ENCODE measurements around the gene LMO7.

LMO7 gene

DNA sequence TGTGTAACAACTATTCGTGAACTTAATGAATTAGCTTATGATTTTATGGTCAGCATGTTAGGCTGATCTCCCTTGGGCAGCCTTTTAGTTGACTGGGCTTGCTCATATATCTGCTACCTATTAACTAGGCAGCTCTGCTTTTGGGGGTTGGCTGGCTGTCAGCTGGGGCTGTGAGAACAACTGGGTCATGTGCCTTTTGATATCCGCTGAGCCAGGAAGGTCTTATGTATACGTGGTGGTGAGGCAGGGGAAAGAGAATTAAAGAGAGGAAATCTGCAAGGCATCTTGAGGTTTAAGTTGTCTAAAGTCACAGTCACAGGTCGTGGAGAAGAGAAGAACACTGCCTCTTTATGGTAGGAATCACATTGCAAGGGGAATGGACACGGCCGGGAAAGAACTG is 206.9 kb downstream of the LMO7 start:
- DNase-seq (ENCODE audit: low read depth in 2 of 2) = no peak

DNA sequence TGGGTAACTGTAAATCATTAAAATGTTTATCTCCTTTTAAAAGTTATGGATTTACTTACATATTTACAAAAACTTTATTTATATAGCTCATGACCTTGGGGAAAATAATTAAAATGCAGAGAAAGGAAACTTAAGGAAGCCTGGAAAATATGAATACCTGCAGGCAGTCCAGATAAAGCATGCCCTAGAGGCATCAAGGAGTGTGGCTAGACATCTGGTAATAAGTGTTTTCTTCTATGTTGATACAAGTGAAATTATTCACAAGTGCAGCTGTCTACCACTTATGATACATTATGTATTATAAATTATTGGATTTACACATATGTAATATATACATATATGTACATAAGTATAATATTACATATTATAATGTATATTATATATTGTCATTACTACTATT is 207.9 kb downstream of the LMO7 start:
- DNase-seq (ENCODE audit: low read depth in 2 of 2) = no peak

DNA sequence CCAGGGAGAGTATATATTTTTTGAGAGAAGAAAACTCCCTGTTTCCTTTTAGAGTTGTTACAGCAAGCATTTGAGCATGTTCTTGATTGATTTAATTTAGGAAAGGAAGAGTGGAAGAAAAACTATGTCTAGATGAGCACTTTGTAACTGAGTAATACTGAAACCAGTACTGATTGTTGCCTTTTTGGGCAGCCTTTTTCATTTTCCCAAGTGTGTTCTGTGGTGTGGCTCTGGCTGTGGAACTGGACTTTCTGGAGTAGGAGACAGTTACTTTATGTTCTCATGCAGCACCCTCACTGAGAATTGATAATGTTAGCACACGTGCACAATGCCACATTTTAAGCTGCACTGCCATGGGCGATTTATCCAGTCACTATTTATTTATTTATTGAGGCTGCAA is 211.5 kb downstream of the LMO7 start:
- no peak for DNase-seq (ENCODE audit: low read depth in 2 of 2)

DNA sequence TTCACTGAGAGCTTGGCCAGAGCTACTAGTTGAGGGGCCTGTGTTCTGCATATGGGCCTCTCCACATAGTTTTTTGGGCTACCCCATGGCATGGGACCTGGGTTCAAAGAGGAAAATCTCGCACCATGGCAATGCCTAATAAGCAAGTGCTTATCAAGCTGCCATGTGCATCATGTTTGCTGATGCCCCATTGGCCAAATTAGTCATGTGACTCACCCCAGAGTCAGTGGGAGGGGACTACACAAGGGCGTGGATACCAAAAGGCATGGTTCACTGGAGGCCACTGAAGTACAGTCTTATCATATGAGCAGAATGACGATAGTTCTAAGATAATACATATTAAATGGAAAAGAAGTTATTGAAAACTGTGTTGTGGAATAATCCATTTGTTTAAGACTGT is 214.8 kb downstream of the LMO7 start:
- no peak for DNase-seq (ENCODE audit: low read depth in 2 of 2)

DNA sequence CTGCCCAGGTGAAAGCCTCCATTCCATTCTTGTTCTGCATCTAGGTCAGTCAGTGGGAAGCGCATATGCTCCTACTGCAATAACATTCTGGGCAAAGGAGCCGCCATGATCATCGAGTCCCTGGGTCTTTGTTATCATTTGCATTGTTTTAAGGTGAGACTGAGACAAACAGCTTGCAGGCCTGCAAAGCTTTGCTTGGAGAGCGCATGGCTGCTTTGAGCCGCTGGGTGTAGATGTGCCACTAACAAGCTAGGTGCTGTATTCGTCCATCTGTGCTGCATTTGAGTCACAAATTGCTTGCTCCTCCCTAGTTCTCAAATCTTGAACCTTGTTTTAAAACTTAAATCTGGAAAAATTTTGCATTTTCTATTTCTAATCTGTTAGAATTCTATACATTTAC is 219.1 kb downstream of the LMO7 start:
- no peak for DNase-seq (ENCODE audit: low read depth in 2 of 2)

DNA sequence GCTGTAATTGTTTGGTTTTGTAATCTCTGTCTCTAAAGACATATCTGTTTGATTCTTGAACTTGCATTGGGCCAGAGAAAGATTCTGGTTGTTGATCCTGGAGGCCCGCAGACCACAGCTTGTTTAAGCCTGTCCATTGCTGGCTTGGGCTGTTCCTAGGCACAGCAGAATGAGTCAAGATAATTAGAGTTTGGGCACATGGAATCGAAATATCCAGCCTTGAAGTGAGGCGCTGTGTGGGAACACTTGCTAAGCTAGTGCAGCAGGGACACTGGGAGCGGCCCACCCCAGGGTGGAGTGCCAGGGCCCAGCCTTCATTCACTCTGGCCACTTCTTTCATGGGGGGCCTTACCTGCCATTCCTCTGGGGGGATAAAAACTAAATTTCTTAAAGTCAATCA is 219.7 kb downstream of the LMO7 start:
- no peak for DNase-seq (ENCODE audit: low read depth in 2 of 2)

DNA sequence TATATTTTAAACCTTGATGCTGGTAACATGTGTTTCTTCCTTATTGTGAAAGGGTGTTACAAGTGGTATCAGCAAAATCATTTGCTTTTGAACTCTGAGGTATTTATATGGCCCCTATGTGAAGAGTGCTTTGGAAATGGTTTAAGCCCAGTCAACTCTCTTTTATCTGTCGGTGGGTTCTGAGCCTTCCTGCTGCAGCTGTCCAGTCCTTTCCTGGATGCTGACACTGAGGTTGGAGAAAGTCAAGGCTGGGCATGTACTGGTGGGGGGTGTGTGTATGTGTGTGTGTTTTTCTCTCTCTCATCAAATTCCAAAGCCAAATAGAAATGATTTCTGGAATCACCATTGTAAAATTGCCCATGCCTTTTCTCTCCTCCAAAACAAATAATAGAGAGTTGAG is 221.2 kb downstream of the LMO7 start:
- DNase-seq (ENCODE audit: low read depth in 2 of 2) = no peak

DNA sequence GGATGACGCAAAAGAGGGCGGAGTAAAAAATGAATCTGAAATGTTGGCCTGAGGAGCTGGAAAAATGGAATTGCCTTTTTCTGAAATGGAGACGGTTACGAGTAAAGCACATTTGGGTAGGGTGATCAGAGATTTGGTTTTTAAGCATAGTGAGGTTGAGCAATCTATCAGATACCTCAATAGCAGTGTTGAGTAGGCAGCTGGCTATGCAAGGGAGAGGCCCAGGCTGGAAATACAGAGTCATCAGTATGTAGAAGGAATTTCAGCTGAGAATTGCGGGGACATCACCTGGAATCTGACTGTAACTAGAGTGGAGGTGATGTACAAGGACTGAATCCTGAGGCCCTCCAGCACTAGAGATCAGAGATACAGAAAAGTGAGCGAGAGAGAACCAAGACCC is 224.8 kb downstream of the LMO7 start:
- no peak for DNase-seq (ENCODE audit: low read depth in 2 of 2)

DNA sequence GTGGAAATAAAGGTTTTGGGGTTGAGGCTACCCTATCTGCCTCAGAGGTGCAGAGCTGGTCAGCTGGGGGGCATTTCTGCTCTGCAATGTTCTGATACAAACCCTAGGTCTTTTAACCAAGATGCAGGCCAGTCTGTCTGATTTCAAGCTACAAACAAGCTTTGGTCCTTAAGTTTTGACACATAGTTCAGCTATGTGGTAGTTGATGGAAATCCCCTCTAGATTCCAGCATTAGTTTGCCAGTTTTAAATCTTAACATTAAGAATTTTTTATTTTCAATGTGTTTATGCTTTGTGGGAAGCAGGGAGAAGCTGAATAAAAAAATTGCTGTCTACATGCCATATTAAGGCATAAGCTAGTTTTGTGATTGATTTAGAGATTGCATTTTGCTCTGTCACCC is 225.7 kb downstream of the LMO7 start:
- DNase-seq (ENCODE audit: low read depth in 2 of 2) = no peak

DNA sequence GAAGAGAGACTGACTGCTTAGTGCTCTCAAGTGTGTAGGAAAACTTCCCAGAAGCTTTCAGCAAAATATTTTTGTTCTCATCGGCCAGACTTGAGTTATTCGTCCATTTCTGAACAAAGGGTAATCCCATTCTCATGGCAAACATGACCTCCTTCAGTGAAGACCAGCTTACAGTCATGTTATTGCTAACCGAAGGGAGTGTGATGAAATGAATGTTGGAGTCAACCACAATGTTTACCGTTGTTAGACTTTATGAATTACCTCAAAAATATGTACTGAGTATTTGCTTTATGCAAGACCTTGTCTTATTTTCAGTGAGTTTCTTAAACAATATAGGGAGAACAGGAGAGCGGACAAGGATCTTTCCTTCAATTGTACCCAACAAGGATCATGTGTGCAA is 228.6 kb downstream of the LMO7 start:
- DNase-seq (ENCODE audit: low read depth in 2 of 2) = no peak

DNA sequence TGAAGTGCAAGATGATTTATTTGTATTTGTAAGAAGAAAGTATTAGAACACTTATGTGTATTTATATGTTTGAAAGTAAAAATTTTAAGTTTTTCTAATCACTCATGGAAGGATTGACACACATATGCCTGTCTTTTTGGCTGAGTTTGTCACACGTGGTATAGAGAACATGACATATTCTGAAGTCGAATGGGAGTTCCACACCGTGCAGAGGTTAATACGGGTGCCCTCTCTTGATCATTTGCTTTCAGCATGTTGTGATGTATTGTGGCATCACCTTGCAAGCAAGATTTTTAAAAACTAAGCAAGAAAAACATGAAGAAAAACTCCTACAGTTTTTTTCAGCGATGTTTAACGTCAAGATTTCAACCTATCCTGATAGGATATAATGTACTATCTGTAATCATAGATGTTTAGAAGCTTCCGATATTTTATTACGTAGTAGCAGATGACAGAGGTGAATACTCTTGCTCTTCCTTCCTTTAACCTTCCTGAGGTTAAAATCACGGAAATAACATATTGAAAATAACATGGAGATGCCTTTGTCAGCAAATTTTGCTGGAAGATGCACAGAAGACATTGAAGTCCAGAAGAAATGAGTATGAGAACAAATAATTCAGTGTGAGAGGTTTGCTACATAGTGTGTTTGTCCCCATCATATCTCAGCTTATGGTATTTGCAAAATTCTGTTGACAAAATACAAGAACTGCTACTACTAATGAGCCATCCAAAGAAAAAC is 231.4 kb downstream of the LMO7 start:
- DNase-seq (ENCODE audit: low read depth in 2 of 2) = no peak

DNA sequence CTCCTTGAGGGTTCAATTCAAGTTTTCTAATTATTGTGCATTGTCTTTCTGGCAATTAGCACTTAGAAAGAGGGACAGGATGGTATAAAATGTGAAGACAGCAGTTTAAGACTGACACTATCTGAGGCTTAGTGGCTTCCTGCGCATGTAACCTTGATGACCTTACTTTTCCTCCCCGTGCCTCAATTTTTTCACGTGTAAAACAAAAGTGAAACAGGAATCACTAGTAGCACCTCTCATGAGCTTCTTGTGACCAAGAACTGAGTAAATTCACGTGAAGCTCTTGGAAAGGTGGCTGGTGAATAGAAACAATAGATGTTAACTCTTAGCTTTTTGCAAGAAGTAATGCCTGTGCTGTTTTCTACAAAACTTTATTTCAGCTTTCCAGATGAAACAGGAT is 233.9 kb downstream of the LMO7 start:
- no peak for DNase-seq (ENCODE audit: low read depth in 2 of 2)

DNA sequence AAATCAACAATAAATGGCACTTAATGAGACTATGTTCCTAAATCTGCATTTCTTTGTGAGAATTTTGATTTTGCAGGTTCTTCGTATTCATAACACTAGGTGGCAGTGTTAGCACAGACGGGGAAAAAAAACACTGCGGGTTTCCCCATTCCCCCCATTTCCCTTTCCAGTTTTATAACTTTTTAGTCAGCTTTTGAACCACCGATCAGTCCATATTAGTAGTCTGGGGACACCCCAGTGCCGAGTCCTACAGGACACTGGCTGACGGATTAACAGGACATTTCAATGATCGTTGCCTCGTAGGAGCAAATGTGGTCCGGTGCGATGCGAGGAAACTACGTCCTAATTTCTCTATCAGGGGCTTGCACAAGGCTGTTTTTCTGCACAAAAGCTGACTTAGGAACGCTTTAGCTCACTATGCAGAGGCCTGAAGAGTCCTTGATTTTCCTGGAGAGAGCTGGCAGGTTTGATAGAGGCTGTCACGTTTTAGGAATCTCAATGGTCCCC is 234.3 kb downstream of the LMO7 start:
- no peak for DNase-seq (ENCODE audit: low read depth in 2 of 2)

DNA sequence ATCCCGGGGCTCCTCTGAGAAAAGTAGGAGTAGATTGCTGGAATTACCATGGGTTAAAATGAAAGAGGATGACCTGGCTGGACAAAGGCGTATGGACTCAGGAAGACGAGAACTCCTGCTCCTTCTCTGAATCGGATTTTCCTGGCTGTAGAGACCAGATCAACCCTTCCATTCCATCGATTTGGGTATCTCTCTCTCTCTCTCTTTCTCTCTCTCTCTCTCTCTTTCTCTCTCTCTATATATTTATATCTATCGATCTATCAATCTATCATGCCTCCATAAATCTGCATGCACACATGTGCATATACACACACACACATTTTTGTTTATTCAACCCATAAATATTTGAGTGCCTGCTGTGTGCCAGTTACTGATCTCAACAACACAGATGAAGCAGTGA is 234.9 kb downstream of the LMO7 start:
- DNase-seq (ENCODE audit: low read depth in 2 of 2) = no peak

DNA sequence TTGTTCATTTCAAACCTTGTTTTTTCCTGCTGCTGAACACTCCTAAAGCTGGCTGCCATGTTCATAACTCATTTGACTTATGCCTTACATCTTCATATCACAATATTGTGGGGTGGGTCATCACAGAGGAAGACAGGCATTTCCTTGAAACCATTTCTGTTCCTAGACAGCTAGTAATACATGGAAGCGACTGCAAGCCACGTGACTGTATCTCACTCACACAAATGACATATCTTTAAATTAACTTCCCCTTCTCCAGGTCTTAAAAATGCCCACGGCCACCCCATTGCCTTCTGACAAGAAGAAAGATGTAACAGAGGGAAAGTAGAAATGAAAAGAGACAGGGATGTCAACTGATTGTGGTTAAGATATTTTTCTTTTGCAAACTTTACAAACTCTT is 236.8 kb downstream of the LMO7 start:
- DNase-seq (ENCODE audit: low read depth in 2 of 2) = no peak

DNA sequence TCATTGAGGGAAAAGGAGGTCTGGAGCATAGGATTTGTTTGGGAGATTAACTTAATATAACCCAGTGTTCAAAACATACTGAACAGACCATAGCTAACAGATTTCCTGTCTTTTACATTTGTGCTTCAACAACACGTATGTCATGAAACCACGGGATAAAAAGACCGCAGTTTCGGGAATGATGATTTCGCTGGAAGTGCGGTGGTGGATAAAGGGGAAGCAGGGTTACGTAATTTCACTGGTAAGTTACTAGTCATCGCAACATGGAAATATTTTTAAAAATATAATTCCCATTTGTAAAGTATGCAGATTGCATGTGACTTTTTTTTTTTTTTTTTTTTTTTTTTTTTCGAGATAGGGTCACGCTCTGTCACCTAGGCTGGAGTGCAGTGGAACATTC is 237.4 kb downstream of the LMO7 start:
- no peak for DNase-seq (ENCODE audit: low read depth in 2 of 2)

DNA sequence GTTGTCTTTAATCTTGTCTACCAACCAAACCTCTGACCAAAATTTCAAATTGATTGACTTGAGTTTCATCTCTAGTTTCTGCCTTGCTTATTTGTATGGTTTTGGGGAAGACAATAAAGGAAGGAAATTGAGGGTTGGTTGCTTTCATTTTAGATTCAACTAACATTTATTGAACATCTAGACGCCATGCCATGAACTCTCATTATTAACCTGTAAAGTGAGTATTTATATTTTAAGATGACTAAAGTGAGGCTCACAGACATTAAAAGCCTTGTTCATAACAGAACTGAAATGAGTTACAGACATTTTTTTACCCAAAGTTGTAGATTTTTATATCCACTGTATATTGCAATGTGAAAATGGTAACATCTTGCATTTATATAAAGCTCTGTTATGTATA is 239.3 kb downstream of the LMO7 start:
- DNase-seq (ENCODE audit: low read depth in 2 of 2) = no peak

DNA sequence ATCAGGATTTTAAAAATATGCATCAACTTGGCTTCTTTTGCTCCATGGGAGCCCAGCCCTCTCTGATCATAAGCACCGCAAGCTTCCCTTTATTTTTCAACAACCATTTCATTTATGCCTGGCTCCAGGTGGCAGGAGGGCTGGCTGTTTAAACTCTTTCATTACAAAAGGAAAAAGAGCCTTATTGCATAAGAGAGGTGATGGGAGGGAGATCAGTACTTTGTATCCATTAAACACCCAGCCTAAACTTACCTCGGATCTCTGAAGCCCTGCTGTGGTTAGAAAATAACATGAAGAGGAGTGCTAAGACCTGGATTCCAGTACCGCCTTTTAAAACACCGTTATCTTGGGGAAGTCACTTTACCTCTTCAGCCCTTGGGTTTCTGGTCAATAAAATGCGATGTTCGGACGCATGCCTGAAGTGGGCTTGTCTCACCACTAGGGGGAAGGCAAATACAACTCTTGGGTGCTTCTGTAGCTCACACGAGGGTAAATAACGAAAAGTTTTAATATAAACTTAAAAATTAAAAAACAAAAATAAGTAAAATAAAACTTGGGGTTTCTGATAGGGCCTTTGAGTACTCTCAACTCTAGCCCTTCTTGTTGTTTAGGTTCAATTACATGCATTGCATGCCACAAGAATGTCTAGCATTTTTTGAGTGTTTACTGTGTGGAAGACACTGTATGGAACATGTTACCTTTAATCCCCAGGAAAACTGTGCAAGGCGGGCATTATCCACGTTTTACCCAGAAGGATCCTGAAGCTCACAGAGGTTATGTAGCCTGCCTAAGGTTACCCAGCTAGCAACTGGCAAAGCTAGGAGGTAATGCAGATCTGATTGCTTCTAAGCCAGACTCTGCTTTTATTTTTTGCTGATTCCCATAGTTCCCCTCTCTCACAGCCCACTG is 240.3 kb downstream of the LMO7 start:
- peak; percentile 7 to 18 for DNase-seq (ENCODE audit: low read depth in 2 of 2)

DNA sequence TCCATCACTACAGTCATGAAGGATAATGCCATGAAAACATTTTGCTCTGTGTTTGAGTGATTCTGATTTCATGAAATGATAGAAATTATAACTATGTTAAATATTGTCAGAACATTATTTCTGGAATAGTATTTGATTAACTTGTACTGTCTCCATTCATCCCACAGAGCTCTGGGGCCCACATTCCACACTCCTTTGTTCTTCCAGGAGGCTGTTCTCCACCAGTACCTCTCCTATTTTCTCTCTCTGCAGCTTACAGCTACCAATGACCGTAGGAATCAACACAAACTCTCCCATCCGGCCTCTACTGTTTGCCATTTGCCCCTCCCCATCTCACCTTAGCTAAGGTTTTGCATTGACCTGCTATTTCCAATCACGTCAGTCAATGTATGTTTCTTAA is 240.9 kb downstream of the LMO7 start:
- no peak for DNase-seq (ENCODE audit: low read depth in 2 of 2)

DNA sequence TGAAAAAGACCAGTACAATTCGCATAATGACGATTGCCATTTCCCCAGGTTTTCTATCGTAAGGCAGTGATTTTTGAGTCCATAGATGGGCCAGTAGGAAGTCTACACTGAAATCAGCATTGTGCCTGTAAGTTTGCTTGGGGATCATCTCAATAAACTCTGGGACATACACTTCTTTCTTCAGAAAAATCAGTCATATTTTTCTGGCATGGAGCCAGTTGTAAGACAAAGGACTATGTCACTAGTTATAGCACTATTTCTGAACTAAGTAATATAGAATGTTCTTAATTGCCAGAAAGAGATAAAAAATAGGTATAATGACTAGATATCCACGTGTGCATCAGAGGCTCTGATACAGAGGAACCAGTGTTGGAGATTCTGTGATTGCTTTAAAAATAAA is 243.5 kb downstream of the LMO7 start:
- DNase-seq (ENCODE audit: low read depth in 2 of 2) = no peak

DNA sequence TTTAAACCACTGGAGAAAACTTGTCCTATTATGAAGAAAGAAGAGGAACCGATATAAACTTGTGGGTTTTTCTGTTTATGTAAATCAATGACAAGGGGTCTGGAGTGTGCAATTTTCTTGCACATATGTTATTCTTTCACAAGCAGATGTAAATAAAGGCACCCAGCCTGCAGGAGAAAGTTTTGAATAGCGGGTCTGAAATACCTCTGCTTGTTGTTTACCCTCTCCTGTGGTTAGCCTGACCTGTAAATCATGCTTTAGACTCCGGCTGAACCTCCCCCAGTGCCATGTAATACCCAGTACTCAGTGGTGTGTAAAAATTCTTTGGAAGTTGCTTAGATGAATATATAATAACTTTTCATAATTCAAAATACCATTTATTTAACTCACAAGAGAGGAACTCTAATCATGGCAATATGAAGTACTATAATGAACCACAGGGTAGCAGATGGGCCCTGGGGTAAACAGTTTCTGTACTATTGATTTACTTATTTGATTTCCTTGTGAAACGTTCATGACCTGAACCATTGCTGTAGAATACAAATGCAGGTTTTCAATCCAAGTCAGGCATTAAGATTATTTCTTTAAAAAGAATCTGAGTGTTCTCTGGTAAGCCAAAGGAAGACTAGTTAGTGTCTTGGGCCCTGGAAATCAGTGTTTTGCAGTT is 245.1 kb downstream of the LMO7 start:
- DNase-seq (ENCODE audit: low read depth in 2 of 2) = no peak

DNA sequence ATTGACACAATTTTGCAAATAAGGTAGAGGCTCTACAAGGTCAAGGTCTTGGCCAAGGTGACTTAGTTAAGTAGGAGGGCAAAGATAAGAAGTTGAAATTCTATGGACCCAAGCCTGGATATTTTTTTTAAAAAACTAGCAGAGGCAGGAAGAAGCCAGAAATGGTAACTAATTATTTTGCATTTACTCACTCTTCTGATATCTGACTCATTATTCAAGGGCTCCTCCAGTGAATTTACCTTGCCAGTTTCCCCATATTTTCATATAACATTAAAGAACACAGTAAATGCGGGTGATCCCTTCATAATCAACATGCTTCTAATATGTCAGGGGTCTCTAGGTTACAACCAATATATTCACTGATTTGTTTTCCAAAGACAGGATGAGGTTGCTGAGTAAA is 246.1 kb downstream of the LMO7 start:
- no peak for DNase-seq (ENCODE audit: low read depth in 2 of 2)

DNA sequence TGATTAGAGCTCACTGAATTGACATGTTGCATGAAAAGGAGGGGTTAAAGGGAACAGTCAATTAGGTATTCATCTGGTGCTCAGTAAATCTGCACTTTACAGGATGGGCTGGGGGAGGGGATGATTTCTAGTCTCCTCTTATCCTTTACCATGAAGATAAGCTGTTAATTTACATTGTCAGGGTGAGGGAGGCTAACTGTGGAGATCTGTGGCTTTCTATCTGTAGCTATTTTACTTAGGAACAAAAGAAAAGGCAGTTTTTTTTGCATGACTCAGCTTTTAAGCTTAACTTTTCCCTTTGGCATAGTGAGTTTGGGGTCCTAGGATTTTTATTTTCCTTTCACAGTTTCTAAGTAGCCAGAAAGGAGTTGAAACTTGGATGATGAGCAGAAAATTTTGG is 253.3 kb downstream of the LMO7 start:
- no peak for DNase-seq (ENCODE audit: low read depth in 2 of 2)

Data from activated CD8-positive, alpha-beta memory T cell treated with anti-CD3 and anti-CD28 coated beads for 4 hours (primary cell).